HT-29 (cell line): ENCODE measurements around the gene UBE2J1. TPM values are rescaled to one million over a fixed set of nuclear protein-coding genes. Genes with fewer than 3 reads are reported as not detected.

Source experiments
- DNase-seq: peaks from one replicate; pipeline ENCODE4 v3.0.0-alpha.2; 2015; ENCODE audit warnings: low spot score
- total RNA-seq: library from RNA; depleted of rRNA; stranded (reverse); fragments of >200 nt; shearing (Covaris generic); gene quantifications from 2 replicates; pipeline ENCODE4 v1.2.3, GENCODE V29; 2014

Gene UBE2J1
- total RNA-seq, 1 experiment from 2014 or later = 22.1 TPM

GRCh38 chr6:89364586-89364985 is 12.1 kb upstream of the UBE2J1 start:
- no peak for DNase-seq

- no peak for DNase-seq
These were observed 8.6 kb upstream of the UBE2J1 start for GRCh38 chr6:89361171-89361570.

- no peak for DNase-seq
These were observed 8.0 kb upstream of the UBE2J1 start for GRCh38 chr6:89360415-89360999.

GRCh38 chr6:89359561-89359960 is 7.0 kb upstream of the UBE2J1 start:
- no peak for DNase-seq

- no peak for DNase-seq
These were observed 4.9 kb upstream of the UBE2J1 start for GRCh38 chr6:89357390-89357789.

GRCh38 chr6:89356642-89357170 is 4.2 kb upstream of the UBE2J1 start:
- DNase-seq = no peak

- DNase-seq = no peak
These were observed 3.1 kb upstream of the UBE2J1 start for GRCh38 chr6:89355511-89356194.

- no peak for DNase-seq
These were observed 1.3 kb upstream of the UBE2J1 start for GRCh38 chr6:89353702-89354392.

- DNase-seq = no peak
These were observed 615 bp upstream of the UBE2J1 start for GRCh38 chr6:89353118-89353556.

- DNase-seq = peak; percentile 63
These were observed 748 bp downstream of the UBE2J1 start for GRCh38 chr6:89351671-89352277.

GRCh38 chr6:89350281-89350966 is 2.1 kb downstream of the UBE2J1 start:
- no peak for DNase-seq

- no peak for DNase-seq
These were observed 4.2 kb downstream of the UBE2J1 start for GRCh38 chr6:89348372-89348771.

- DNase-seq = no peak
These were observed 4.7 kb downstream of the UBE2J1 start for GRCh38 chr6:89347825-89348224.

- DNase-seq = no peak
These were observed 6.1 kb downstream of the UBE2J1 start for GRCh38 chr6:89346433-89346832.

- DNase-seq = no peak
These were observed 13.0 kb downstream of the UBE2J1 start for GRCh38 chr6:89339565-89339964.

- DNase-seq = no peak
These were observed 17.4 kb downstream of the UBE2J1 start for GRCh38 chr6:89335164-89335563.

GRCh38 chr6:89330910-89331309 is 21.6 kb downstream of the UBE2J1 start:
- no peak for DNase-seq

- no peak for DNase-seq
These were observed 23.5 kb downstream of the UBE2J1 start for GRCh38 chr6:89328976-89329375.

GRCh38 chr6:89324304-89324703 is 28.2 kb downstream of the UBE2J1 start:
- no peak for DNase-seq

GRCh38 chr6:89323511-89323971 is 29.0 kb downstream of the UBE2J1 start:
- DNase-seq = no peak
